A549 (cell line): ENCODE data around the gene TROAP.

Experiments
- CEBPB ChIP-seq, 2 experiments: fragments of >200 bp in 1 of 2; sonication (Bioruptor Twin) in 1 of 2; formaldehyde crosslinking in 1 of 2; IDR thresholded peaks; 2 replicates each; pipeline ENCODE4 v1.6.1; 2012 to 2016
- ESRRA ChIP-seq: fragments of 150-350 bp; IDR thresholded peaks from 2 replicates; pipeline ENCODE4 v1.6.1; 2014; ENCODE audit warnings: mild to moderate bottlenecking, low read length, borderline replicate concordance
- FOXS1 ChIP-seq: fragments of 250-450 bp; sonication (Bioruptor Pico); IDR thresholded peaks from 2 replicates; pipeline ENCODE4 v1.5.0; 2020; ENCODE audit warnings: mild to moderate bottlenecking, moderate library complexity
- POLR2A ChIP-seq: IDR thresholded peaks from 2 replicates; pipeline ENCODE4 v1.6.1; 2012; ENCODE audit warnings: mild to moderate bottlenecking, low read length
- RAD21 ChIP-seq, 2 experiments: fragments of >200 bp in 1 of 2; sonication (Bioruptor Twin) in 1 of 2; formaldehyde crosslinking in 1 of 2; IDR thresholded peaks in 1 of 2; conservative IDR thresholded peaks in 1 of 2; 2 replicates in 1 of 2; 3 replicates in 1 of 2; pipeline ENCODE4 v1.6.1; 2012 to 2018; ENCODE audit warnings: inconsistent platforms in 1 of 2
- ZSCAN20 ChIP-seq: fragments of 250-450 bp; sonication (Bioruptor Pico); IDR thresholded peaks from 2 replicates; pipeline ENCODE4 v1.8.0; 2022; ENCODE audit warnings: mild to moderate bottlenecking, moderate library complexity
- TF ChIP-seq, protein P1 (sequence below): fragments of >200 bp; sonication (Bioruptor Twin); formaldehyde crosslinking; IDR thresholded peaks from 3 replicates; pipeline ENCODE4 v1.5.1; 2016
- TF ChIP-seq, protein P2 (sequence below): fragments of 200-600 bp; sonication (generic); IDR thresholded peaks from 2 replicates; pipeline ENCODE4 v1.6.1; 2016; ENCODE audit warnings: antibody characterized with exemption, mild to moderate bottlenecking, moderate library complexity

GRCh38 chr12:49304161-49304560, 18.9 kb upstream of the TROAP start:
- TF ChIP-seq CEBPB (IDR thresholded peaks at IDR 0.05) (no peak), POLR2A (no peak), ZSCAN20 (CRISPR knock-in tag) (no peak), FOXS1 (CRISPR knock-in tag) (no peak), RAD21 (conservative IDR thresholded peaks at IDR 0.05 in 1 of 2, IDR thresholded peaks at IDR 0.05 in 1 of 2) (no peak), ESRRA (no peak)
- TF ChIP-seq, protein P1, sequence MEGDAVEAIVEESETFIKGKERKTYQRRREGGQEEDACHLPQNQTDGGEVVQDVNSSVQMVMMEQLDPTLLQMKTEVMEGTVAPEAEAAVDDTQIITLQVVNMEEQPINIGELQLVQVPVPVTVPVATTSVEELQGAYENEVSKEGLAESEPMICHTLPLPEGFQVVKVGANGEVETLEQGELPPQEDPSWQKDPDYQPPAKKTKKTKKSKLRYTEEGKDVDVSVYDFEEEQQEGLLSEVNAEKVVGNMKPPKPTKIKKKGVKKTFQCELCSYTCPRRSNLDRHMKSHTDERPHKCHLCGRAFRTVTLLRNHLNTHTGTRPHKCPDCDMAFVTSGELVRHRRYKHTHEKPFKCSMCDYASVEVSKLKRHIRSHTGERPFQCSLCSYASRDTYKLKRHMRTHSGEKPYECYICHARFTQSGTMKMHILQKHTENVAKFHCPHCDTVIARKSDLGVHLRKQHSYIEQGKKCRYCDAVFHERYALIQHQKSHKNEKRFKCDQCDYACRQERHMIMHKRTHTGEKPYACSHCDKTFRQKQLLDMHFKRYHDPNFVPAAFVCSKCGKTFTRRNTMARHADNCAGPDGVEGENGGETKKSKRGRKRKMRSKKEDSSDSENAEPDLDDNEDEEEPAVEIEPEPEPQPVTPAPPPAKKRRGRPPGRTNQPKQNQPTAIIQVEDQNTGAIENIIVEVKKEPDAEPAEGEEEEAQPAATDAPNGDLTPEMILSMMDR, result no peak
- TF ChIP-seq, protein P2, sequence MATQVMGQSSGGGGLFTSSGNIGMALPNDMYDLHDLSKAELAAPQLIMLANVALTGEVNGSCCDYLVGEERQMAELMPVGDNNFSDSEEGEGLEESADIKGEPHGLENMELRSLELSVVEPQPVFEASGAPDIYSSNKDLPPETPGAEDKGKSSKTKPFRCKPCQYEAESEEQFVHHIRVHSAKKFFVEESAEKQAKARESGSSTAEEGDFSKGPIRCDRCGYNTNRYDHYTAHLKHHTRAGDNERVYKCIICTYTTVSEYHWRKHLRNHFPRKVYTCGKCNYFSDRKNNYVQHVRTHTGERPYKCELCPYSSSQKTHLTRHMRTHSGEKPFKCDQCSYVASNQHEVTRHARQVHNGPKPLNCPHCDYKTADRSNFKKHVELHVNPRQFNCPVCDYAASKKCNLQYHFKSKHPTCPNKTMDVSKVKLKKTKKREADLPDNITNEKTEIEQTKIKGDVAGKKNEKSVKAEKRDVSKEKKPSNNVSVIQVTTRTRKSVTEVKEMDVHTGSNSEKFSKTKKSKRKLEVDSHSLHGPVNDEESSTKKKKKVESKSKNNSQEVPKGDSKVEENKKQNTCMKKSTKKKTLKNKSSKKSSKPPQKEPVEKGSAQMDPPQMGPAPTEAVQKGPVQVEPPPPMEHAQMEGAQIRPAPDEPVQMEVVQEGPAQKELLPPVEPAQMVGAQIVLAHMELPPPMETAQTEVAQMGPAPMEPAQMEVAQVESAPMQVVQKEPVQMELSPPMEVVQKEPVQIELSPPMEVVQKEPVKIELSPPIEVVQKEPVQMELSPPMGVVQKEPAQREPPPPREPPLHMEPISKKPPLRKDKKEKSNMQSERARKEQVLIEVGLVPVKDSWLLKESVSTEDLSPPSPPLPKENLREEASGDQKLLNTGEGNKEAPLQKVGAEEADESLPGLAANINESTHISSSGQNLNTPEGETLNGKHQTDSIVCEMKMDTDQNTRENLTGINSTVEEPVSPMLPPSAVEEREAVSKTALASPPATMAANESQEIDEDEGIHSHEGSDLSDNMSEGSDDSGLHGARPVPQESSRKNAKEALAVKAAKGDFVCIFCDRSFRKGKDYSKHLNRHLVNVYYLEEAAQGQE, result no peak
